GM19025 (cell line): ENCODE results near the gene HNF4A.

Experiments
- ATAC-seq: cut with Tn5 transposase; IDR thresholded peaks from one replicate; pipeline ENCODE4 v1.9.1; 2021; ENCODE audit warnings: mild to moderate bottlenecking, low read depth, moderate library complexity; ENCODE audit not compliant: unreplicated experiment

Gene HNF4A

DNA sequence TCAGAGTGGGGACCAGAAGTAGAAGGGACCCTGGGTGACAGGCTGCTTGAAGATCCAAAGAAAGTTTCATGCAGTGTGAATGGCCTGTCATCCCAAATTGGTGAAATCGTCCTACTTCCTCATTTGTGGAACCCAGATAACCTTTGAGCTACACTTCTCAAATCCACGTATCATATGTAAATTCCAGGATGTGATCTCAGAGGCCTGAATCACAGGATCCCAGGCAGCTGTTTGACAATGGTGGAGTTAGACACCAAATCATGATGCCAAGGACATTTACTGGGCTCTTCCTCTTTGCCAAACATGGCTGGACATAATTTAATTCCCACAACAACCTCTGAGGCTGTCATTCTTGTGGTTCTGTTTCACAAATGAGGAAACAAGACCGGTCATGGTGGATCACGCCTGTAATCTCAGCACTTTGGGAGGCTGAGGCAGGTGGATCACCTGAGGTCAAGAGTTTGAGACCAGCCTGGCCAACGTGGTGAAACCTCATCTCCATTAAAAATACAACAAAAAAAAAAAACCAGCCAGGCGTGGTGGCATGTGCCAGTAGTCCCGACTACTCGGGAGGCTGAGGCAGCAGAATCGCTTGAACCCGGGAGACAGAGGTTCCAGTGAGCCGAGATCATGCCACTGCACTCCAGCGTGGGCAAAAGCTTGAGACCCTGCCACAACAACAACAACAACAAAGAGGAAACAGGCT lies 80.3 kb downstream of the HNF4A start:
- no peak for ATAC-seq

DNA sequence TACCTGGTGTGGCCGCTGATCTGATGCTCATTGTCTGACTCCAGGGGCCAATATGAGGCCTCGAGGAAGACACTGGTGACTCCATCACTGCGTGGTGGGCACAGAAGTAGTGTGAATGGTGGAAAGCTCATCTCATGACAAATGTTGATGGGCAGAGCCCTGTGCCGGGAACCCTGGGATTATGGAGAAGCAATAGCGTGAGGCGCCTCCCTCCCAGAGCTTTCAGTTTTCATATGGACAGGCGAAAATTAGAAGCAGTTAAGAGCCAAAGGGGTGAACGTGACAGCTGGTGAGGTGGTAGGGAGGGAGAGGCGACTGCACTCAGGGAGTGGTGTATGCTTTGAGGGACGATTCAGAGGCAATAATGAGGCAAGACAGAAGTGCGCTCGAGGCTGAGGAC lies 80.9 kb downstream of the HNF4A start:
- ATAC-seq, result no peak

DNA sequence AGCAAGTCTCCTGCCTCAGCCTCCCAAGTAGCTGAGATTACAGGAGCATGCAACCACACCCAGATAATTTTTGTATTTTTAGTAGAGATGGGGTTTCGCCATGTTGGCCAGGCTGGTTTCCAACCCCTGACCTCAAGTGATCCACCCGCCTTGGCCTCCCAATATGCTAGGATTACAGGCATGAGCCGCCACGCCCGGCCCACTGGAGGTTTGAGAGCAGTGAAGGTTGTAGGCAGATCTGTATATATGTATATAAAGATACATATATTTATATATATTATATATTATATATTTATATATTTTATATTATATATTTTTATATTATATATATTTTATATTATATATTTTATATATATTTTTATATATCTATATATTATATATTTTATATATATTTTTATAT lies 82.0 kb downstream of the HNF4A start:
- ATAC-seq, result no peak

DNA sequence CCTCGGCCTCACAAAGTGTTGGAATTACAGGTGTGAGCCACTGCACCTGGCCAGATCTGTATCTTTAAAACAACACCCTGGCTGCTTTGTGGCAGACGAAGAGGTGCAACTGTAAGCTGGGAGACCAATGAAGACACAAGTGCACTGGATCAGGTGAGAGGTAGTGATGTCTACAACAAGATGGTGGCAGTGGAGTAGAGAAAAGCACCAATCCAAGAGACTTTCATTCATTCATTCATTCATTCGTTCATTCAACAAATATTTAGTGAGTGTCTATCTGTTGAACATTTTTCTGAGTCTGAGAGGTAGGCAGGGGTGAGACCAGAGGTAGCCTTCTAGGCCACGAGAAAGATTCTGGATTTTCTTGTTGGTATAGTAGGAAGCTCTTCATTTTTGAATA lies 83.3 kb downstream of the HNF4A start:
- no peak for ATAC-seq

DNA sequence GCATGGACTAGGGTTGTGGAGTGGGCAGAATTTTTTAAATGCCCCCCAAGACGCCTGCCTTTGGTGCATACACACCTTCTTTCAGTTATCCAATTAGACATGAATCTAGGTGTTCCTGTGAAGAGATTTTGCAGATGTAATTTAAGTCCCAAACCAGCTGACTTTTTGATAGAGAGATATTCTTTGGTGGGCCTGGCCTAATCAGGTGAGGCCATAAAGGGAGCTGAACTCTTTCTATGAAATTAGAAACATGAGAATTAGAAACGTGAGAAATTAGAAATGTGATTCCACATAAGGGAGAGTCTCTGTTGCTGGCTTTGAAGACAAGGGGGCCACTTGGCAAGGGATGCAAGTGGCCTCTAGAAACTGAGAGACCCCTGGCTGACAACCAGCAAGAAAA lies 83.8 kb downstream of the HNF4A start:
- no peak for ATAC-seq

DNA sequence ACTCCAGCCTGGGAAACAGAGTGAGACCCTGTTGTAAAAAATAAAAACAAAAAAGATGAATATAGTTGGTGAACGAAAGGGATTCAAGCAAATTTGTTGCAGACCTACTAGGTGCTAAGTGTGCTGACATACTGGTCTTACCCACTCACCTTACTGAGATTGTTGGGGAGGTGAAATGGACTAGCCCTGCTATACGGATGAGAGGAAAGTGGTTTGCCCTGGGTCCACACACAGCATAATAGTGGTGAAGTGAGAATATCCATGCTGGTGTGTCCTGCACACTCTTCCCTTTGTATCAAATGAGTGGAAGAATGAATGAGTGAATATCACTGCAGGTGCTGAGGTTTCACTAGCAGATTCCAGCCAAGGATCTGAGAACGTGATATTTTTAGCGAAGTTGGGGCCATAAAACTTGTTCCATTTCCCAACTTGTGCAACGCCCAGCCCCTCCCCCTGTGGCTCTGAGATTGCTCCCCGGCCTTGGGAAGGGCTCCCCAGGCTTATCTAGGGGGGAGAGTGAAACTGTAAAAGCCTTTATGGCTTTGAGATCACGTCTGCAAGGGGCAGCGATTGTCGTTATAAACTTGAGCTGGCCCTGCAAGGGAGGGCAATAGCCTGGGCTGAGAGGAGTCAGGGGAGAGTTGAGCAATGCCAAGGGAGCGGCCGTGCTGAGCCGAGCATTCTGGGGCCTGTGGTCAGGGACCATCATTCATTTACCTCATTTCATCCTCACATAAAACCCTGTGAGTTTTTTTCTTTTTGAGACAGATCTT lies 87.0 kb downstream of the HNF4A start:
- ATAC-seq, result no peak

DNA sequence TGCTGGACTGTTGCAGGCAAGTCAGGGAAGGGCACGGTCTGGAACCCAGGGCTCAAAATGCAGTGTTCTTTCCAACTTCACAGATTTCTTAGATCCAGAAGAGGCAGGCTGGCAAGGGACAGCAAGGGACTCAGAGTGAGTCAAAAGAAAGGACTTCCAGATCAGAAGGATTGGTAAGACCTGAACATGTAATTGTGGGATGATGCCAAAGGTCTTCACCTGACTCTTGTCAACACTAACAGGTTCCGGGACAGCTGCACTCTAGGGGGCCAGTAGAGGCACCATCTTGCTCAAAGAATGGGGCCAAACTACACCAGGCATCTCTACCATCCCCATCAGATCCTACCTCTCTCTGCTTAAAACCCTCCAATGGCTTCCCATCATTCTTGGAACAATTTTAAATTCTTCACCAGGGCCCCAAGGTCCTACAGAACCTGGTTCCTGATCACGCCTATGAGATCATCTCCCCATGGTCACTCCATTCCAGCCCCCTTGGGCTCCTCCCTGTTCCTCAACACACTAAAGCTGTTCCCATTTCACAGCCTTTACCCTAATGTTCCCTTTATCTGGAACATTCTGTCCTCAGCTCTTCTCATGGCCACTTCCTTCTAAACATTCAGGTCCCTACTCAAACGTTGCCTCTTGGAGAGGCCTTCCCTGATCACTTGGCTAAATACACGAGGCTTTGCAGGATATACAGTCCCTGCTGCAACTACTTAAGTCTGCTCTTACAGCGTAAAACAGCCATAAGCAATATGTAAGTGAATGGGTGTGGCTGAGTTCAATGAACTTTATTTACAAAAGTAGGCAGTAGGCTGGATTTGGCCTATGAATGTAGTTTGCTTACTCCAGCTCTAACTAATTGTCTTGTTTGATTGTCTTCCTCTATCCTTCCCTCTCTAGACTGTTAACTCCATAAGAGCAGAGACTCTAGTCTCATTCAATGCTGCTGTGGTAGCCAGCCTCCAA lies 90.5 kb downstream of the HNF4A start:
- no peak for ATAC-seq

DNA sequence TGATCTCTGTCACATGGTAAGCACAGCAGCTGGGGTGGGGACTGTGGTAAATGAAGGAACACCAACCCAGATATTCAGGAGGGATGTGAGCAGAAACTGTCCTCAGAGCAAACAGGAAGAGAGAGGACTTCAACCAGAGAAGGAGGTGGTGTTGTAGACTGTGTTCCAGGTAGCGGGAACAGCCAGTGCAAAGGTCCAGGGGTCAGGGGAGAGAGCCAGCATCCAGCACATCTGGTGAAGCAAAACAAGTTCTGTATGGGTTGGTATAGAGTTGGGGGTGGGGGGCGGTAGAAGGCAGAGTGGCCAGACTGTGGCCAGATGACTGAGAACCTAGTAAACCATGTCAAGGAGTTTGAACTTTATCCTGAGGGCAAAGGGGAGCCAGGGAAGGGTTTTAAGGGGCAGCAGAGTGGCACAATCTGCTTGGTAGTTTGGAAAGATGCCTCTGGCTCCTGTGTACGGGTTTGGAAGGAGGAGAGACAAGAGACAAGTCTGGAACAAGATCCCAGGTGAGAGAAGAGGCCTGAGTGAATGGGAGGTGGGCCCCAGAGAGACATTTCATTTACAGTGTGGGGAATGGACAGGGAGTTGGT lies 92.4 kb downstream of the HNF4A start:
- no peak for ATAC-seq

DNA sequence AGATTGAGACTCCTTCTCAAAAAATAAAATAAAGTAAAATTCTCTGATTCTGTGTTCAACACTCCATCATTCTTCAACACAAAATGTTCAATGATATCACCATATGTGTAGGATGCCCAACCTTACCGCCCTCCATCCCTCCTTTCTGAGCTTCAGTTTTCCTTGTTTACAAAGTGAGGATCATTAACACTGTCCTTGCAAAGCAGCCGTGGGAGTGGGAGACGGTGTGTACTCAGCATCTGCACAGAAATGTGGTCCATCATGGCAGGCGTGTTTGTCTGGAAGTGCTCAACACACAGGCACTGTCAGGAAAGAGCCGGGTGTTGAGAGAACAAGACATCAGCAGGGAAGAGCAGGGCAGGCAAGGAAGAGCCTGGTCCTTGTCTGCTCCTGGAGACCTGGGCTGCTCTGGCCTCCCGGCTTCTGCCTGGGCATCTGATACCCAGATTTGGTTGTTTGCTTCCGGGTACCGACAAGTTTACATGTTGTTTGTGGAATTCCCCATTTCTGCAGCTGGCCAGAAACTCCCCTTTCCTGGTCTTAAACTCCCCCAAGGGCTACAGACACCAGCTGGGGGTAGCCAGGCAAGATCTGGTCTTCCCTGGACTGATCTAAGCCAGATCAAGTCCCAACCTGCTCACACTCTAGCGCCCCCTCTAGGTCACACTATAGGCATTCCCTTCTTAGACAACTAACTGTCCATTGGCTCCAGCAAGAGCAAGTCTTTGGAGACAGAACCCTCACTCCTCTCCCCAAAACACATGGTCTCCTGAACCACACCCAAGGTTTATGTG lies 93.5 kb downstream of the HNF4A start:
- no peak for ATAC-seq

DNA sequence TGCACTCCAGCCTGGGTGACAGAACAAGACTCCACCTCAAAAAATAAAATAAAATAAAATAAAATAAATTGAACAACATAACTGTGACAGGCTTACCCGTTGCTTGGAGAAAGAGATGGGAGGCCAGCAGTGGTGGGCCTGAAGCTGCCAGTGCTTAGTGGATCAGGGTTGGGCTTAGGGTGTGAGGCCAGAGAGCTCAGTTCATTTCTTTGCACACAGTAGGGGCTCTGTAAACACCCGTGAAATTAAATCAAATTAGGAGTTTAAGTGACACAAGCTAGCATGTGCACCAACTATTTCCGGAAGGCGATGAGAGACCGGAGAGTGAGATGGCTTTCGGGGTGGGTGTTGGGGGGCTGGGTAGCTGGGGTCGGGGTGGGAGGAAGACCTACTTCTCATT lies 94.4 kb downstream of the HNF4A start:
- no peak for ATAC-seq

DNA sequence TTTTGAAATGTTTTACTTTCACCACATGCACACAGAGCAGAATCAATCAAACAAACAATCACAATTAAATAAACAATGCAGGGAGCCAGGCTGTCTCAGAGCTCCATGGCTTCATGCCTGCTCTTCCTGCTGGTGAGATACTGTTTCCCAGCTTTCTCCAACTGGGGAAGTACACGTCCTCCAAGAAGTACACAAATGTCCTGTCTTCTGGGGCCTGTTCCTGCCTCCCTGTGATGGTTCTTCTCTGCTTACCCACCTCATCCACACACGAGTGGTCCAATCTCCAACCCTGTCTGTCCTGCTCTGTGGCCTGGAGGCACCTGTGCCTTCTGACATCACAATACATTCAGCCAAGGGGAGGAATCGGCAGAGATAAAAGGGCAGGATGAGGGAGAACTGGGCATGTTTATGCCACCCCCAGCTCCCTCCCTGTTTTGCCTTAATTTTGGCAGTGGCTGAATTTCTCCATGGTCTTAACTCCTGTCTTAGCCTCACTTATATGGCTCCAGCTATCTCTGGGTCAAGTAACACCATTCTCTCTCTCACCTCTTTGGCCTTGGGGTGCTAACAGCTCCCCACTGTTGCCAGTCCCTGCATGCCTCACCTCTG lies 94.9 kb downstream of the HNF4A start:
- no peak for ATAC-seq

DNA sequence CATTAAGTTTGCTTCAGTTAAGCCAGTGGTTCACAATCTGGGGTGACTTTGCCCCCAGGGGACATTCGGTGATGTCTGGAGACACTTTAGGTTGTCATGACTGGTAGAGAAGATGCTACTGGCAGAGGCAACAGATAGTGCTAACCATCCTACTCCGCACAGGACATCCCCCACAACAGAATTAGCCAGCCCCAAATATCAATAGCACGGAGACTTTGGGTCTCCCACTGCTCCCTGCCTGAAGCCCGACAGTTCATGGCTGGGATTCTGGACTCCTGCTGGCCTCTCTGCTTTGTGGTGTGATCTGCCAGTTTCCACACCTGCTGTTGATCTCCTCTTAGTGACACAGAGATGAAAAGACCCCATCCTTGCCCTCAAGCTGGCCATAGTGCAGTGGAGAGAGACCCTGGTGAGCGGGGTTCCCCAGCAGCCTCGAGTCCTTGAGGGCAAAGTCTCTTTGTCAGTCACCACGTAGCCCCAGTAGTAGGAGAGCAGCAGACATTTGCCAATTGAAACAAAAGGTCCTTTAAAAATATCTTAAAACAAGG lies 95.5 kb downstream of the HNF4A start:
- ATAC-seq, result no peak

DNA sequence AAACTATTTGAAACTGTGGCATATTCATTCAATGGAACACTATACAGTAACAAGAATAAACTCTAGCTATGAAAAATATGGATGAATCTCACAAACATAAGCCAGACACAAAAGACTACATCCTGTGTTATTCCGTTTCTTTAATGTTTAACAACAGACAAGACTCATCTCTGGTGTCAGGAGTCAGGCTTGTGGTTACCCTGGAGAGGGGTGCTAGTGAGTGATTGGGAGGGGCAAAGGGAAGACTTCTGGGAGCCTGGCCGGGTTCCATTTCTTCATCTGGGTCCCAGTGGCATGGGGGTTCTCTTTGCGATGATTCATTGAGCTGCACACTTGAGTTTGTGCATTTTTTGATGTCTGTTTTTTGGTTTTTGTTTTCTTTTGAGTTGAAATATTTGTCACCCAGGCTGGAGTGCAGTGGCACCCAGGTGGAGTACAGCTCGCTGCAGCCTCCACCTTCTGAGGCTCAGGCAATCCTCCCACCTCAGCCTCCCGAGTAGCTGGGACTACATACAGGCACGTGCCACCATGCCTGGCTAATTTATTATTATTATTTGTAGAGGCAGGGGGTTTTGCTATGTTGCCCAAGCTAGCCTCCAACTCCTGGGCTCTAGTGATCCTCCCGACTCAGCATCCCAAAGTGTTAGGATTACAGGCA lies 98.9 kb downstream of the HNF4A start:
- ATAC-seq, result no peak

DNA sequence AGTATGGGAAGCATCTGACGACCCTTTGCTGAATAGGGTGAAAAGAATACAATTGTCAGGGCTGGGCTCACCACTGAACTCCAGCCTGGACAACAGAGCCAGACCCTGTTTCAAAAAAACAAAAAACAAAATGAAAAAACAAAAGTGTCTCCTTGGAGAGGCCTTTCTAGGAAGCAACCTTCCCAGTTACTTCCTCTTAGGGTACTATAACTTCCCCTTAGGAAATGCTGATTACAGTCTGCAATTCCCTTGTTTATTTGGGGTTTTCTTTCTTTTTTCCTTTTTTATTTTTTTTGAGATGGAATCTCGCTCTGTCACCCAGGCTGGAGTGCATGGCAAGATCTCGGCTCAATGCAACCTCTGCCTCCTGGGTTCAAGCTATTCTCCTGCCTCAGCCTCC lies 99.6 kb downstream of the HNF4A start:
- no peak for ATAC-seq

DNA sequence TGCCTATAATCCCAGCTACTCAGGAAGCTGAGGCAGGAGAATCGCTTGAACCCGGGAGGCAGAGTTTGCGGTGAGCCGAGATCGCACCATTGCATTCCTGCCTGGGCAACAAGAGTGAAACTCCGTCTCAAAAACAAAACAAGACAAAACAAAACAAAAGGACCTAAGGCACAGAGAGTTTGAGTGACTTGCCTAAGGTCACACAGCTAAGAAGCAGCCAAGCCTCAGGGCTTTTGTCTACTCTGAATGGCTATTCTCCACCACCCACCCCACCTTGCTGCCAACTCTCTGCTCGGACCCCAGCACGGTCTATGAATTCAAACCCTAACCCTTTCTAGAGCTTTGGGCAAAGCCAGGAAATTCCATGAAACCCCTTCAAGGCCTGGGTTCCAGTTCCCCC lies 101.1 kb downstream of the HNF4A start:
- ATAC-seq, result no peak

DNA sequence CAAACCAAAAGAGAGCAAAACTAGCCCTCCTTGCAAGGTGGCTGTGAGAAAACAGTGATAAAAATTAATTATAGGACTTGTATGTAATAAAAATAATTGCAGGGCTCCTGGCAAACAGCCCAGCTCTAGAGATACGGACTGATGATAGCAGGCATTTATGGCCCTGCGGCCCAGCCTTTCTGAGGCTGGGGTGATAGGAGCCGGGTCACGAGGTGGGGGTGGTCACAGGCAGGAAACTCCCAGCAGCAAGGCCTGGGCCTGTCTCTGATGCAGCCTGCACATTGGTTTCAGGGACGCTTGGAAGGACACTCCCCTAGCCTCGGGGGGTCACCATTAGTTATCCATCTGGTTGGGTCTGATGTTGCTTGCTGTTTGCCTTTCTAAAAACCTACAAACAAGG lies 101.5 kb downstream of the HNF4A start:
- ATAC-seq, result no peak

DNA sequence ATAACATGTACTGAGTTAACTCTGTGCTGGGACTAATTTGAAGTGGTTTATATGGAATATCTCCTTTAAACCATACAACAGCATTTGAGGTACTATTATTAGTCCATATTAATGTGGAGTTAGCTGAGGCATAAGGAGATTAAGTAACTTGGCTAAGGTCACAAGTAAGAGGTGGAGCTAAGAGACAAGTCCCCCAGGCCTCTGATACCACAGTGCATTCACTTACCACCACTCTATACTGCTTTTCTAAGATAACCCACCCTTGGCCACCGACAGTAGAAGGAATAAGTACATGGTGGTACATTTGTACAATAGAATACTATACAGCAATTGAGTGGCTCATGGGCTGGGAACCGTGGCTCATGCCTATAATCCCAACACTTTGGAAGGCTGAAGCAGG lies 103.8 kb downstream of the HNF4A start:
- no peak for ATAC-seq

DNA sequence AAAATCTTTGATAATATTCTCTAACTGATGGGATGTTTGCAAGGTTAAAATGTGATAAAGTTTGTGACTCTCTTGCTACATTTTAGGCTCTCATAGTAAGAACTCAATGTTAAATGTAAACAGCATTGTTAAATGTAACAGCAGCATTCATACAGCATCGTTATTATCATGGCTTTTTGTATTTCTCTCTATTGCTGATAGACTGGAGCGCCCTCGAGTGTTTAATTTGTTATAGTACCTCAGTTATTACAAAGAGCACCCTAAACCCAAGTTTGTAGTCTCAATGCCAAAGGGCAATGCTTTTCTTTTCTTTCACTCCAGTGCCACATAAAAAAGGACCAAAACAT lies 105.3 kb downstream of the HNF4A start:
- ATAC-seq, result no peak
